HepG2 (cell line): Measurements from ENCODE around the gene MXRA7. TPM values are rescaled to one million over a fixed set of nuclear protein-coding genes. Genes with fewer than 3 reads are reported as not detected.

ENCODE experiments used
- ATAC-seq: fragments of 200-7000 bp; cut with Tn5 transposase; 3 replicates; pipeline ENCODE4 v1.9.1; 2020; ENCODE audit warnings: mild to moderate bottlenecking, moderate library complexity
- BruUV-seq: library from RNA; stranded (reverse); fragments of 400-500 nt; replicated peaks from 2 replicates; lab custom pipeline; 2021; lab: Mats Ljungman, UMichigan
- CTCF ChIA-PET: fragments of 300-600 bp; formaldehyde crosslinking; extraction: SDS; loops from one replicate; lab custom pipeline; 2021; ENCODE audit warnings: low total read pairs, inconsistent platforms, low intra/inter-chr PET ratio; lab: Yijun Ruan, JAX
- POLR2A ChIA-PET: fragments of 350-600 bp; sonication (Branson Sonifier 250); formaldehyde crosslinking; loops from one replicate; lab custom pipeline; 2020; ENCODE audit warnings: antibody characterized with exemption, inconsistent platforms; lab: Yijun Ruan, JAX
- DNase-seq: peaks from one replicate; pipeline ENCODE4 v3.0.0-alpha.2; 2015; ENCODE audit warnings: low spot score
- FAIRE-seq: peaks from 3 replicates; lab custom pipeline; 2011; peaks lifted over from hg19 to GRCh38; lab: Jason Lieb, UNC
- H2AFZ ChIP-seq: one replicate; pipeline ENCODE4 v1.6.1; 2011; ENCODE audit warnings: low read length, inconsistent platforms
- H3K27ac ChIP-seq: fragments of 300-600 bp; 3 replicates; pipeline ENCODE4 v1.8.0; 2011; ENCODE audit warnings: mixed run types, mild to moderate bottlenecking, mixed read lengths, low read length, inconsistent platforms; ENCODE audit not compliant: insufficient read depth; ENCODE audit errors: extremely low read length
- H3K27me3 ChIP-seq, 2 experiments: fragments of 200-600 bp in 1 of 2; 2 replicates in 1 of 2; 3 replicates in 1 of 2; pipeline versions ENCODE4 v1.6.0 to v1.8.0; 2011; ENCODE audit warnings: low read length in 2 of 2, mild to moderate bottlenecking in 2 of 2, moderate library complexity in 2 of 2, inconsistent platforms in 1 of 2; ENCODE audit not compliant: insufficient read depth in 2 of 2, control insufficient read depth in 1 of 2
- H3K36me3 ChIP-seq, 2 experiments: fragments of 200-600 bp in 1 of 2; replicated peaks in 1 of 2; 2 replicates in 1 of 2; 3 replicates in 1 of 2; pipeline versions ENCODE4 v1.5.1 to v1.8.0; 2011; ENCODE audit warnings: low read length in 2 of 2, inconsistent platforms in 1 of 2; ENCODE audit not compliant: insufficient read depth in 2 of 2, control insufficient read depth in 1 of 2
- H3K4me1 ChIP-seq: 2 replicates; pipeline ENCODE4 v1.5.1; 2012; ENCODE audit warnings: low read length, inconsistent platforms; ENCODE audit not compliant: insufficient read depth
- H3K4me2 ChIP-seq: 2 replicates; pipeline ENCODE4 v1.6.0; 2011; ENCODE audit warnings: low read depth, low read length, inconsistent platforms
- H3K4me3 ChIP-seq, 3 experiments: fragments of 200-600 bp in 1 of 3; sonication (generic), shearing (Covaris generic) in 1 of 3; replicated peaks in 1 of 3; 2 replicates each; pipeline ENCODE4 v1.5.1; 2011 to 2016; ENCODE audit warnings: low read length in 3 of 3, inconsistent platforms in 2 of 3, low read depth in 2 of 3, mild to moderate bottlenecking in 2 of 3, control low read depth in 1 of 3, mixed read lengths in 1 of 3; ENCODE audit not compliant: insufficient read depth in 1 of 3
- H3K79me2 ChIP-seq: one replicate; pipeline ENCODE4 v1.6.1; 2011; ENCODE audit warnings: low read length, inconsistent platforms; ENCODE audit not compliant: insufficient read depth
- H3K9ac ChIP-seq: 2 replicates; pipeline ENCODE4 v1.6.0; 2011; ENCODE audit warnings: mild to moderate bottlenecking, low read depth, low read length, inconsistent platforms; ENCODE audit not compliant: insufficient read depth
- H3K9me3 ChIP-seq: 2 replicates; pipeline ENCODE4 v1.5.1; 2012; ENCODE audit warnings: mild to moderate bottlenecking, low read length
- H4K20me1 ChIP-seq: 2 replicates; pipeline ENCODE4 v1.6.0; 2011; ENCODE audit warnings: inconsistent platforms, mild to moderate bottlenecking, low read length, moderate library complexity; ENCODE audit not compliant: insufficient read depth
- ADNP ChIP-seq: sonication (generic); formaldehyde crosslinking; IDR thresholded peaks from 2 replicates; pipeline ENCODE4 v1.4.0; 2020; ENCODE audit warnings: missing genetic modification reagents
- AKNA ChIP-seq: sonication (generic); formaldehyde crosslinking; IDR thresholded peaks from 2 replicates; pipeline ENCODE4 v1.4.0; 2020; ENCODE audit warnings: missing genetic modification reagents, borderline replicate concordance
- GTF2F1 ChIP-seq: fragments of 150-350 bp; IDR thresholded peaks from 2 replicates; pipeline ENCODE4 v1.6.1; 2014; ENCODE audit warnings: low read length
- IKZF1 ChIP-seq: fragments of 450-650 bp; IDR thresholded peaks from 2 replicates; pipeline ENCODE4 v1.7.1; 2016
- JARID2 ChIP-seq: sonication (generic); formaldehyde crosslinking; IDR thresholded peaks from 2 replicates; pipeline ENCODE4 v1.8.1; 2023; ENCODE audit warnings: missing genetic modification reagents, inconsistent platforms; ENCODE audit not compliant: insufficient replicate concordance
- TARDBP ChIP-seq: sonication (generic); formaldehyde crosslinking; IDR thresholded peaks from 2 replicates; pipeline ENCODE4 v1.8.0; 2022; ENCODE audit warnings: mild to moderate bottlenecking, missing genetic modification reagents
- ZBTB20 ChIP-seq: sonication (generic); formaldehyde crosslinking; IDR thresholded peaks from 2 replicates; pipeline ENCODE4 v1.8.1; 2023; ENCODE audit warnings: missing genetic modification reagents, low read depth, mild to moderate bottlenecking, borderline replicate concordance
- ZMYM3 ChIP-seq: sonication (generic); formaldehyde crosslinking; IDR thresholded peaks from 2 replicates; pipeline ENCODE4 v1.5.1; 2020; ENCODE audit warnings: mild to moderate bottlenecking, missing genetic modification reagents
- ZNF101 ChIP-seq: sonication (generic); formaldehyde crosslinking; IDR thresholded peaks from 2 replicates; pipeline ENCODE4 v1.4.0; 2020; ENCODE audit warnings: mild to moderate bottlenecking, low read depth, missing genetic modification reagents, borderline replicate concordance
- ZNF121 ChIP-seq: sonication (generic); formaldehyde crosslinking; IDR thresholded peaks from 2 replicates; pipeline ENCODE4 v1.5.0; 2020; ENCODE audit warnings: mild to moderate bottlenecking, missing genetic modification reagents
- ZNF136 ChIP-seq: sonication (generic); formaldehyde crosslinking; IDR thresholded peaks from 2 replicates; pipeline ENCODE4 v1.8.1; 2022; ENCODE audit warnings: low read depth, mild to moderate bottlenecking, moderate library complexity, missing genetic modification reagents
- ZNF616 ChIP-seq: sonication (generic); formaldehyde crosslinking; IDR thresholded peaks from 2 replicates; pipeline ENCODE4 v1.5.0; 2020; ENCODE audit warnings: low read depth, mild to moderate bottlenecking, missing genetic modification reagents
- WGBS: methylation state at CpG from one replicate; pipeline ENCODE4 v1.1.6; 2017; ENCODE audit warnings: low lambda C conversion rate; 5-methylcytosine and 5-hydroxymethylcytosine counted together
- in situ Hi-C: cut with HindIII; loops from 2 replicates; pipeline ENCODE4 v1.10.0; 2017; ENCODE audit warnings: low pct_unique_long_range_greater_than_20kb; ENCODE audit not compliant: extremely low pct_ligation_motif_present
- intact Hi-C: fragments of 100-400 bp; cut with micrococcal nuclease; formaldehyde crosslinking; loops from one replicate; pipeline ENCODE4 v1.10.0; 2022; ENCODE audit not compliant: unreplicated experiment
- polyA plus RNA-seq, 8 experiments: library from polyadenylated mRNA; depleted of rRNA in 3 of 8; stranded (reverse) in 7 of 8; unstranded in 1 of 8; fragments of >200 nt; fragmentation: Illumina TruSeq in 4 of 8; extraction: Trizol in 4 of 8; gene quantifications; 2 replicates each; pipeline versions ENCODE4 v1.2.1 to v1.2.3, GENCODE V29; 2011 to 2016; ENCODE audit warnings: low read depth in 4 of 8, missing spikeins in 1 of 8, mixed read lengths in 1 of 8; ENCODE audit not compliant: insufficient read depth in 1 of 8
- total RNA-seq, 5 experiments: library from RNA; depleted of rRNA; stranded (reverse); fragments of >200 nt; fragmentation: Illumina TruSeq; extraction: Trizol; gene quantifications; 2 replicates each; pipeline ENCODE4 v1.2.3, GENCODE V29; 2016; ENCODE audit warnings: low read depth in 1 of 5
- TF ChIP-seq, protein P1 (sequence below): sonication (generic); formaldehyde crosslinking; IDR thresholded peaks from 2 replicates; pipeline ENCODE4 v1.5.0; 2020; ENCODE audit warnings: mild to moderate bottlenecking, missing genetic modification reagents

The MXRA7 gene
- total and polyA plus RNA-seq, 2 of the 13 experiments (the other 11 are each of a cell fraction or from before 2014, with no cell fraction given) = 44.8 to 112 TPM

DNA sequence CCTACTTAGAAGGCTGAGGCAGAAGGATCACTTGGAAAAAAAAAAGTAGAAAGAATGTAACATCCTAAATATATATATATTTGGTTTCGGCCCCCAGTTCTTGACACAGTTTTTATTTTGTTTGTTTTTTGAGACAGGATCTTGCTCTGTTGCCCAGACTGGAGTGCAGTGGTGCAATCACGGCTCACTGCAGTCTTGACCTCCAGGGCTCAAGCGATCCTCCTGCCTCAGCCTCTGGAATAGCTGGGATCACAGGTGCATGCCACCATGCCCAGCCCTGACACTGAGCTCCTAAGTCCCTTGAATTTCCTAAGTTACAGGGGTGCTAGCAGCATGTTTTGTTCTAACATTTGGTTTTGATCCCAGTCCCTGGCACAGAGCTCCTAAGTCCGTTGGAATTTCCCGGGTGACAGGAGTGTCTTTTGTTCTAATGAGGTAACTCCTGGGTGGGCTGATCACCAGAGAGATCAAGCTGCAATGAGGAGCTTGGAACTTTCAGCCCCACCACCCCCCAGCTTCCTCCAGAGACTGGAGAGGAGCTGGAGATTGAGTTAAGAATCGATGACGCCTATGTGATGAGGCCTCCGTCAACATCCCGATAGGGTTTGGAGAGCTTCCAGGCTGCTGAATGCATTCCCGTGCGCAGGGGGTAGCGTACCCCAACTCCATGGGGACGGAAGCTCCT is 20.0 kb downstream of the MXRA7 start:
- ChIA-PET CTCF (no interaction called here), POLR2A (interaction anchor here (1.0 to 1.5 kb wide), 4 partner anchors 10 to 121 kb away, joined by 3 to 6 read pairs (median 4); a partner anchor contains a TSS)
- FAIRE-seq = no peak
- WGBS = 89% methylated on average over 13 of the region's 13 CpGs
- Histone ChIP-seq H3K4me1 (peaks cover 87% of the 10 kb centered on the region), H3K9me3 (no peaks in the 10 kb centered on the region), H3K27me3 (no peaks in the 10 kb centered on the region), H3K79me2 (no peaks in the 10 kb centered on the region), H3K4me2 (peak overlapping the region; percentile 54; the same call in 1 of the 2 replicates), H4K20me1 (no peaks in the 10 kb centered on the region), H2AFZ (no peak overlapping the region), H3K9ac (0 out of 2 replicates have a peak overlapping the region, but pooled peaks have one; percentile 42), H3K27ac (peak overlapping the region; percentile 68), H3K4me3 (peak overlapping the region in 1 of 3 experiments; percentile 7; a peak in 1 of 6 replicates), H3K36me3 (peaks cover 0 to 2% of the 10 kb centered on the region in 2 experiments; a peak in 1 of 5 replicates)
- intact Hi-C loops = no loop called here
- ATAC-seq = no peak
- BruUV-seq = no TSS peak
- no peak for DNase-seq
- in situ Hi-C loops = no loop called here
- TF ChIP-seq JARID2 (CRISPR knock-in tag) (no peak), ZNF136 (CRISPR knock-in tag) (0 out of 2 replicates have a peak, but pooled peaks have one; percentile 1), ZMYM3 (CRISPR knock-in tag) (peak; percentile 79), IKZF1 (no peak), GTF2F1 (no peak), ZNF101 (CRISPR knock-in tag) (no peak), ZNF121 (peak; percentile 96), TARDBP (CRISPR knock-in tag) (no peak), AKNA (no peak), ADNP (CRISPR knock-in tag) (peak; percentile 45; the same call in 1 of the 2 replicates), ZNF616 (0 out of 2 replicates have a peak, but pooled peaks have one; percentile 34), ZBTB20 (CRISPR knock-in tag) (no peak)
- TF ChIP-seq, protein P1, sequence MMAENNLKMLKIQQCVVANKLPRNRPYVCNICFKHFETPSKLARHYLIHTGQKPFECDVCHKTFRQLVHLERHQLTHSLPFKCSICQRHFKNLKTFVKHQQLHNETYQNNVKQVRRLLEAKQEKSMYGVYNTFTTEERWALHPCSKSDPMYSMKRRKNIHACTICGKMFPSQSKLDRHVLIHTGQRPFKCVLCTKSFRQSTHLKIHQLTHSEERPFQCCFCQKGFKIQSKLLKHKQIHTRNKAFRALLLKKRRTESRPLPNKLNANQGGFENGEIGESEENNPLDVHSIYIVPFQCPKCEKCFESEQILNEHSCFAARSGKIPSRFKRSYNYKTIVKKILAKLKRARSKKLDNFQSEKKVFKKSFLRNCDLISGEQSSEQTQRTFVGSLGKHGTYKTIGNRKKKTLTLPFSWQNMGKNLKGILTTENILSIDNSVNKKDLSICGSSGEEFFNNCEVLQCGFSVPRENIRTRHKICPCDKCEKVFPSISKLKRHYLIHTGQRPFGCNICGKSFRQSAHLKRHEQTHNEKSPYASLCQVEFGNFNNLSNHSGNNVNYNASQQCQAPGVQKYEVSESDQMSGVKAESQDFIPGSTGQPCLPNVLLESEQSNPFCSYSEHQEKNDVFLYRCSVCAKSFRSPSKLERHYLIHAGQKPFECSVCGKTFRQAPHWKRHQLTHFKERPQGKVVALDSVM (CRISPR knock-in tag) = peak; percentile 92
